Measurements from ENCODE around the gene SEC61B. TPM values are rescaled to one million over a fixed set of nuclear protein-coding genes. Genes with fewer than 3 reads are reported as not detected.

Gene SEC61B
- total and polyA plus RNA-seq, 2 donors (not counting 3 experiments of a cell fraction or from before 2014, with no cell fraction given): 242 to 594 TPM

DNA sequence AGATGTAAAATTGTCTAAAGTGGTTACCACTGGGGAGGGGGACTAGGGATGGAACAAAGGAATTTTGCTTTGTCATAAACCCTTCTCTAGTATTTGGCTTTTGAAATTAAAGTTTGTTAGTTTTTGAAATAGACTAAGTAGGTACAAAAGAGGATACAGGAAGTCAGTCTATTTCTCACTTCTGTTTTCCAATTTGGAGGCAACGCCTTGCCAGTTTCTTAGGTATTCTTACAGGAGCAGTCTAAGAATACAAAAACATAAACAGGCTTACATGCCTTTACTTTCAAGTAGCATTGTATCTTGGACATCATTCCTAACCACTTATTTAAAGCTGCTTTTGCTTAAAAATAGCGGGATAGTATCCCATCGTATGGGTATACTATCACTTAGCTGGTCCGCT lies 34.8 kb upstream of the SEC61B start:
- ChIA-PET POLR2A (no interaction called here), CTCF (no interaction called here)
- Histone ChIP-seq H3K27me3 (ENCODE audit: control insufficient read depth in 2 of 2, insufficient read depth in 2 of 2, low read length in 2 of 2) (peaks cover 4 to 12% of the 10 kb centered on the region in 2 experiments), H3K9me3 (replicated peaks; ENCODE audit: control insufficient read depth, insufficient read depth, low read length) (no peaks in the 10 kb centered on the region), H4K20me1 (replicated peaks; ENCODE audit: control insufficient read depth, extremely low read depth, insufficient read depth, low read length) (no peaks in the 10 kb centered on the region), H3K4me1 (ENCODE audit: control insufficient read depth, extremely low read depth, insufficient read depth, low read length) (peaks cover 10% of the 10 kb centered on the region), H3K27ac (ENCODE audit: insufficient read depth, low read depth, low read length) (no peak overlapping the region), H3K36me3 (ENCODE audit: control insufficient read depth in 2 of 2, extremely low read depth in 1 of 2, insufficient read depth in 2 of 2, low read length in 2 of 2) (no peaks in the 10 kb centered on the region), H3K4me3 (replicated peaks in 1 of 3; ENCODE audit: insufficient read depth in 1 of 3, low read depth in 1 of 3, low read length in 3 of 3) (no peak overlapping the region), H3K9ac (replicated peaks; ENCODE audit: extremely low read depth, insufficient read depth, low read length) (no peak overlapping the region), H3K79me2 (ENCODE audit: control insufficient read depth, insufficient read depth, low read length) (no peaks in the 10 kb centered on the region), H3K9me1 (replicated peaks; ENCODE audit: control insufficient read depth, extremely low read depth, insufficient read depth, low read length) (no peaks in the 10 kb centered on the region), H3K4me2 (ENCODE audit: insufficient read depth, low read length) (no peak overlapping the region), H2AFZ (ENCODE audit: low read depth, low read length) (no peak overlapping the region)
- no TSS peak for BruUV-seq (replicated peaks)
- dilution Hi-C loops (cut with MboI; ENCODE audit: extremely low pct_ligation_motif_present, low sequenced_read_pairs) (no loop called here), intact Hi-C loops (cut with micrococcal nuclease) (no loop called here)
- peak; percentile 38 for FAIRE-seq
- DNase-seq (ENCODE audit: low read depth, low spot score): no peak
- no peak for TF ChIP-seq GATA2 (IDR thresholded peaks at IDR 0.05; ENCODE audit: insufficient read depth, insufficient read length, low read depth, low read length)
- TF ChIP-seq, protein P1, sequence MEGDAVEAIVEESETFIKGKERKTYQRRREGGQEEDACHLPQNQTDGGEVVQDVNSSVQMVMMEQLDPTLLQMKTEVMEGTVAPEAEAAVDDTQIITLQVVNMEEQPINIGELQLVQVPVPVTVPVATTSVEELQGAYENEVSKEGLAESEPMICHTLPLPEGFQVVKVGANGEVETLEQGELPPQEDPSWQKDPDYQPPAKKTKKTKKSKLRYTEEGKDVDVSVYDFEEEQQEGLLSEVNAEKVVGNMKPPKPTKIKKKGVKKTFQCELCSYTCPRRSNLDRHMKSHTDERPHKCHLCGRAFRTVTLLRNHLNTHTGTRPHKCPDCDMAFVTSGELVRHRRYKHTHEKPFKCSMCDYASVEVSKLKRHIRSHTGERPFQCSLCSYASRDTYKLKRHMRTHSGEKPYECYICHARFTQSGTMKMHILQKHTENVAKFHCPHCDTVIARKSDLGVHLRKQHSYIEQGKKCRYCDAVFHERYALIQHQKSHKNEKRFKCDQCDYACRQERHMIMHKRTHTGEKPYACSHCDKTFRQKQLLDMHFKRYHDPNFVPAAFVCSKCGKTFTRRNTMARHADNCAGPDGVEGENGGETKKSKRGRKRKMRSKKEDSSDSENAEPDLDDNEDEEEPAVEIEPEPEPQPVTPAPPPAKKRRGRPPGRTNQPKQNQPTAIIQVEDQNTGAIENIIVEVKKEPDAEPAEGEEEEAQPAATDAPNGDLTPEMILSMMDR (IDR thresholded peaks at IDR 0.05; ENCODE audit: extremely low read depth in 1 of 2, insufficient read depth in 1 of 2, low read depth in 1 of 2, low read length in 2 of 2): no peak
- TF ChIP-seq, protein P2, sequence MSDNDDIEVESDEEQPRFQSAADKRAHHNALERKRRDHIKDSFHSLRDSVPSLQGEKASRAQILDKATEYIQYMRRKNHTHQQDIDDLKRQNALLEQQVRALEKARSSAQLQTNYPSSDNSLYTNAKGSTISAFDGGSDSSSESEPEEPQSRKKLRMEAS (IDR thresholded peaks at IDR 0.05; ENCODE audit: insufficient read depth, insufficient read length): no peak
- TF ChIP-seq POLR2A (IDR thresholded peaks at IDR 0.05; ENCODE audit: low read depth, low read length): no peak
- no peak for TF ChIP-seq FOS (IDR thresholded peaks at IDR 0.05; ENCODE audit: borderline replicate concordance, insufficient read depth, low read length)
- TF ChIP-seq JUN (IDR thresholded peaks at IDR 0.05; ENCODE audit: borderline replicate concordance, insufficient read depth, insufficient read length, low read depth): no peak
- no peak for TF ChIP-seq MYC (IDR thresholded peaks at IDR 0.05; ENCODE audit: low read depth, low read length)
- TF ChIP-seq EZH2 (IDR thresholded peaks at IDR 0.05; ENCODE audit: borderline replicate concordance, low read depth, low read length, severe bottlenecking): no peak
- TF ChIP-seq POLR2AphosphoS5 (IDR thresholded peaks at IDR 0.05; ENCODE audit: insufficient read depth, low read depth, low read length): no peak

Measured in endothelial cell of umbilical vein (primary cell).